ENCODE measurements around the gene BCL11A. TPM values are rescaled to one million over a fixed set of nuclear protein-coding genes. Genes with fewer than 3 reads are reported as not detected.
A peak's percentile ranks its signal among the peaks of the same experiment; 100 is the strongest.

BCL11A gene
- polyA plus RNA-seq, 3 donors, result 8.7 to 15.6 (median 11.1) TPM

- no peak overlapping the region for H3K9ac ChIP-seq (ENCODE audit: insufficient read depth, low read length, poor library complexity, severe bottlenecking)
- no peak overlapping the region for H2AFZ ChIP-seq (ENCODE audit: insufficient read depth, low read depth, low read length, poor library complexity, severe bottlenecking)
- TF ChIP-seq CTCF (IDR thresholded peaks at IDR 0.05), result no peak
- no peak for DNase-seq
- H3K4me2 ChIP-seq (replicated peaks; ENCODE audit: extremely low read depth, low read length, poor library complexity, severe bottlenecking), result peak overlapping the region; percentile 100
- intact Hi-C loops (cut with micrococcal nuclease), result loop anchor here in 1 of 2 donors (2.0 kb wide), 1 partner anchor 31 kb away; no protein-coding TSS in a partner anchor
- H3K79me2 ChIP-seq (ENCODE audit: insufficient read depth, low read length), result peaks cover 97% of the 10 kb centered on the region
- no peak overlapping the region for H3K27ac ChIP-seq (ENCODE audit: low read depth in 1 of 2, low read length in 2 of 2)
- Mint-ChIP-seq H3K9me3 (peaks cover 0 to 2% (median 0%) of the 10 kb centered on the region in 7 donors), H3K4me3 (peak overlapping the region in 1 of 2 donors; percentile 20), H3K36me3 (peaks cover 19 to 25% of the 10 kb centered on the region in 2 donors), H3K27ac (no peak overlapping the region), H3K4me1 (peaks cover 61% of the 10 kb centered on the region), H3K27me3 (ENCODE audit: low read depth in 3 of 3) (no peaks in the 10 kb centered on the region)
- peaks cover 11 to 20% of the 10 kb centered on the region in 2 donors for H3K36me3 ChIP-seq (replicated peaks in 1 of 2; ENCODE audit: control insufficient read depth in 1 of 2, insufficient read depth in 2 of 2, low read length in 2 of 2)
- peaks cover 5% of the 10 kb centered on the region for H4K20me1 ChIP-seq (ENCODE audit: insufficient read depth, low read length)
- H3K9me3 ChIP-seq (replicated peaks in 1 of 2; ENCODE audit: control insufficient read depth in 1 of 2, insufficient read depth in 1 of 2, low read length in 2 of 2), result no peaks in the 10 kb centered on the region
- peaks cover 46 to 65% of the 10 kb centered on the region in 2 donors for H3K4me1 ChIP-seq (ENCODE audit: control insufficient read depth in 1 of 2, insufficient read depth in 2 of 2, low read length in 2 of 2)
- peak overlapping the region in 1 of 3 experiments; percentile 82 for H3K4me3 ChIP-seq (replicated peaks in 1 of 3; ENCODE audit: low read depth in 2 of 3, low read length in 3 of 3)
- no peaks in the 10 kb centered on the region for H3K27me3 ChIP-seq (ENCODE audit: control insufficient read depth in 2 of 2, insufficient read depth in 2 of 2, low read length in 2 of 2)
These were observed 5.6 kb downstream of the BCL11A start for GRCh38 chr2:60547841-60548240.

GRCh38 chr2:60546756-60547420, 6.6 kb downstream of the BCL11A start:
- no peak for DNase-seq
- no peak for TF ChIP-seq CTCF (IDR thresholded peaks at IDR 0.05)
- no peak overlapping the region for H3K4me3 ChIP-seq (replicated peaks in 1 of 3; ENCODE audit: low read depth in 2 of 3, low read length in 3 of 3)
- no peaks in the 10 kb centered on the region for H3K9me3 ChIP-seq (replicated peaks in 1 of 2; ENCODE audit: control insufficient read depth in 1 of 2, insufficient read depth in 1 of 2, low read length in 2 of 2)
- 42% methylated on average over 3 of the region's 6 CpGs for WGBS (ENCODE audit: insufficient coverage)
- H3K9me3 Mint-ChIP-seq, result peaks cover 0 to 2% (median 0%) of the 10 kb centered on the region in 7 donors
- H3K4me1 ChIP-seq (ENCODE audit: control insufficient read depth in 1 of 2, insufficient read depth in 2 of 2, low read length in 2 of 2), result peaks cover 49 to 70% of the 10 kb centered on the region in 2 donors
- peaks cover 64% of the 10 kb centered on the region for H3K4me1 Mint-ChIP-seq
- no peaks in the 10 kb centered on the region for H3K27me3 ChIP-seq (ENCODE audit: control insufficient read depth in 2 of 2, insufficient read depth in 2 of 2, low read length in 2 of 2)
- peaks cover 21 to 29% of the 10 kb centered on the region in 2 donors for H3K36me3 Mint-ChIP-seq
- peaks cover 11 to 20% of the 10 kb centered on the region in 2 donors for H3K36me3 ChIP-seq (replicated peaks in 1 of 2; ENCODE audit: control insufficient read depth in 1 of 2, insufficient read depth in 2 of 2, low read length in 2 of 2)
- intact Hi-C loops (cut with micrococcal nuclease), result no loop called here
- H3K9ac ChIP-seq (ENCODE audit: insufficient read depth, low read length, poor library complexity, severe bottlenecking), result no peak overlapping the region
- peaks cover 5% of the 10 kb centered on the region for H4K20me1 ChIP-seq (ENCODE audit: insufficient read depth, low read length)
- H2AFZ ChIP-seq (ENCODE audit: insufficient read depth, low read depth, low read length, poor library complexity, severe bottlenecking), result no peak overlapping the region
- H3K4me2 ChIP-seq (replicated peaks; ENCODE audit: extremely low read depth, low read length, poor library complexity, severe bottlenecking), result no peak overlapping the region
- peaks cover 97% of the 10 kb centered on the region for H3K79me2 ChIP-seq (ENCODE audit: insufficient read depth, low read length)
- H3K27ac Mint-ChIP-seq, result peak overlapping the region in 2 of 7 donors; percentile 32 to 48
- H3K27me3 Mint-ChIP-seq (ENCODE audit: low read depth in 3 of 3), result no peaks in the 10 kb centered on the region
- H3K27ac ChIP-seq (ENCODE audit: low read depth in 1 of 2, low read length in 2 of 2), result no peak overlapping the region
- no peak overlapping the region for H3K4me3 Mint-ChIP-seq
